ENCODE data around the gene GGT5. TPM values are rescaled to one million over a fixed set of nuclear protein-coding genes. Genes with fewer than 3 reads are reported as not detected.

The GGT5 gene
- polyA plus RNA-seq, 4 donors, result 0.67 to 31.2 (median 10.0) TPM

GRCh38 chr22:24177456-24177855 lies 67.4 kb downstream of the GGT5 start:
- WGBS, 3 donors, result 91 to 100% (median 99%) methylated on average over 8 to 10 of the region's 10 CpGs
- no peaks in the 10 kb centered on the region for H3K27me3 ChIP-seq (ENCODE audit: control insufficient read depth in 3 of 3, insufficient read depth in 3 of 3, low read length in 3 of 3)
- no peak overlapping the region for H3K4me3 ChIP-seq (ENCODE audit: low read depth in 1 of 3, low read length in 3 of 3)
- no peaks in the 10 kb centered on the region for H3K9me3 ChIP-seq (ENCODE audit: control insufficient read depth in 2 of 2, insufficient read depth in 1 of 2, low read depth in 1 of 2, low read length in 1 of 2)
- H3K27ac ChIP-seq (ENCODE audit: low read depth in 1 of 3, low read length in 2 of 3), result no peak overlapping the region
- H3K36me3 ChIP-seq (ENCODE audit: control insufficient read depth in 3 of 3, insufficient read depth in 2 of 3, low read depth in 1 of 3, low read length in 3 of 3), result peaks cover 12 to 73% (median 17%) of the 10 kb centered on the region in 3 donors
- DNase-seq (no peak), FAIRE-seq (no peak)
- H3K4me1 ChIP-seq (ENCODE audit: control insufficient read depth in 3 of 3, insufficient read depth in 2 of 3, low read depth in 1 of 3, low read length in 2 of 3), result peaks cover 0 to 15% (median 4%) of the 10 kb centered on the region in 3 donors

- H3K4me1 ChIP-seq (ENCODE audit: control insufficient read depth in 3 of 3, insufficient read depth in 2 of 3, low read depth in 1 of 3, low read length in 2 of 3), result peaks cover 0 to 13% (median 4%) of the 10 kb centered on the region in 3 donors
- 92 to 96% (median 94%) methylated on average over 5 of the region's 5 CpGs for WGBS, 3 donors
- H3K27me3 ChIP-seq (ENCODE audit: control insufficient read depth in 3 of 3, insufficient read depth in 3 of 3, low read length in 3 of 3), result no peaks in the 10 kb centered on the region
- FAIRE-seq (no peak), DNase-seq (no peak)
- H3K4me3 ChIP-seq (ENCODE audit: low read depth in 1 of 3, low read length in 3 of 3), result no peak overlapping the region
- no peak overlapping the region for H3K27ac ChIP-seq (ENCODE audit: low read depth in 1 of 3, low read length in 2 of 3)
- peaks cover 15 to 78% (median 18%) of the 10 kb centered on the region in 3 donors for H3K36me3 ChIP-seq (ENCODE audit: control insufficient read depth in 3 of 3, insufficient read depth in 2 of 3, low read depth in 1 of 3, low read length in 3 of 3)
- H3K9me3 ChIP-seq (ENCODE audit: control insufficient read depth in 2 of 2, insufficient read depth in 1 of 2, low read depth in 1 of 2, low read length in 1 of 2), result no peaks in the 10 kb centered on the region
Observed at GRCh38 chr22:24177045-24177444, 67.8 kb downstream of the GGT5 start.

DNA sequence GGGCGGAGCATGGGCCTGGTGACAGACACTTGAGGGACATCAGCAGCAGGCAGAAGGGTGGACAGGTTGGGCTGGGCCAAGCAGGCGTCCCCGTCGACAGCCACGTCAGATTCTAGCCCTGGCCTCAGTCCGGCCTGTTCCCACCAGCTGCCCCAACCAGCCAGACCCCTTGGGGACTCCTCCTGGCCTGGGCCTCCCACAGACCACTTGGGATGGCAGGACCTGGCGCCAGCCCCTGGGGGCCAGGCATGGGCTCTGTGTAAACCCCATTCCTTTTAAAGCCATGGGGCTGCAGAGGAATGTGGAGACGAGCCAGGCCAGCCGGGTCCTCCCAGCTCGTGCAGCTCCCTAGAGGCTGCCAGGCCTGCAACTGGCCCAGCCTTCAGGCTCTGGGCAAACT lies 68.3 kb downstream of the GGT5 start:
- Histone ChIP-seq H3K4me3 (ENCODE audit: low read depth in 1 of 3, low read length in 3 of 3) (no peak overlapping the region), H3K4me1 (ENCODE audit: control insufficient read depth in 3 of 3, insufficient read depth in 2 of 3, low read depth in 1 of 3, low read length in 2 of 3) (peaks cover 0 to 10% (median 3%) of the 10 kb centered on the region in 3 donors), H3K9me3 (ENCODE audit: control insufficient read depth in 2 of 2, insufficient read depth in 1 of 2, low read depth in 1 of 2, low read length in 1 of 2) (no peaks in the 10 kb centered on the region), H3K27ac (ENCODE audit: low read depth in 1 of 3, low read length in 2 of 3) (no peak overlapping the region), H3K36me3 (ENCODE audit: control insufficient read depth in 3 of 3, insufficient read depth in 2 of 3, low read depth in 1 of 3, low read length in 3 of 3) (peaks cover 15 to 82% (median 18%) of the 10 kb centered on the region in 3 donors), H3K27me3 (ENCODE audit: control insufficient read depth in 3 of 3, insufficient read depth in 3 of 3, low read length in 3 of 3) (no peaks in the 10 kb centered on the region)
- DNase-seq (no peak), FAIRE-seq (no peak)
- WGBS, 3 donors, result 88 to 95% (median 89%) methylated on average over 10 of the region's 10 CpGs

DNA sequence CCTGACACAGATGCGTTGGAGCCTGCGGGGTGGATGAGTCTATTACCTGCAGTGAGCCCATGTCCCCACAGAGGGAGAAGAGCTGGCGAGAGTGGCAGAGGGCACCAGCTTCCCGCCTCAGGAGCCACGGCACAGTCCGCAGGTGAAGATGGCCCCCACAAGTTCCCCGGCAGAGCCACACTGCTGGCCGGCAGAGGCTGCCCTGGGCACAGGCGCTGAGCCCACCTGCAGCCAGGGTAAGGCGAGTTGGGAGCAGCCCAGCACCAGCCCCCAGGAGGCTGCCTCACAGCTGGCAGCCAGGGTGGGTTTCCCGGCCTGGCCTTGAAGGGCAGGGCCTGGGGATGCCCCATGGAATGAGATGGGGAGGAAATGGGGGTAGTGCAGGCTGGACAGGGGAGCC lies 68.8 kb downstream of the GGT5 start:
- WGBS, 3 donors, result 91 to 94% (median 93%) methylated on average over 11 of the region's 11 CpGs
- Histone ChIP-seq H3K36me3 (ENCODE audit: control insufficient read depth in 3 of 3, insufficient read depth in 2 of 3, low read depth in 1 of 3, low read length in 3 of 3) (peaks cover 16 to 88% (median 18%) of the 10 kb centered on the region in 3 donors), H3K4me1 (ENCODE audit: control insufficient read depth in 3 of 3, insufficient read depth in 2 of 3, low read depth in 1 of 3, low read length in 2 of 3) (peaks cover 0 to 5% (median 0%) of the 10 kb centered on the region in 3 donors), H3K4me3 (ENCODE audit: low read depth in 1 of 3, low read length in 3 of 3) (no peak overlapping the region), H3K27ac (ENCODE audit: low read depth in 1 of 3, low read length in 2 of 3) (no peak overlapping the region), H3K27me3 (ENCODE audit: control insufficient read depth in 3 of 3, insufficient read depth in 3 of 3, low read length in 3 of 3) (no peaks in the 10 kb centered on the region), H3K9me3 (ENCODE audit: control insufficient read depth in 2 of 2, insufficient read depth in 1 of 2, low read depth in 1 of 2, low read length in 1 of 2) (no peaks in the 10 kb centered on the region)
- FAIRE-seq, result no peak
- DNase-seq, result no peak

DNA sequence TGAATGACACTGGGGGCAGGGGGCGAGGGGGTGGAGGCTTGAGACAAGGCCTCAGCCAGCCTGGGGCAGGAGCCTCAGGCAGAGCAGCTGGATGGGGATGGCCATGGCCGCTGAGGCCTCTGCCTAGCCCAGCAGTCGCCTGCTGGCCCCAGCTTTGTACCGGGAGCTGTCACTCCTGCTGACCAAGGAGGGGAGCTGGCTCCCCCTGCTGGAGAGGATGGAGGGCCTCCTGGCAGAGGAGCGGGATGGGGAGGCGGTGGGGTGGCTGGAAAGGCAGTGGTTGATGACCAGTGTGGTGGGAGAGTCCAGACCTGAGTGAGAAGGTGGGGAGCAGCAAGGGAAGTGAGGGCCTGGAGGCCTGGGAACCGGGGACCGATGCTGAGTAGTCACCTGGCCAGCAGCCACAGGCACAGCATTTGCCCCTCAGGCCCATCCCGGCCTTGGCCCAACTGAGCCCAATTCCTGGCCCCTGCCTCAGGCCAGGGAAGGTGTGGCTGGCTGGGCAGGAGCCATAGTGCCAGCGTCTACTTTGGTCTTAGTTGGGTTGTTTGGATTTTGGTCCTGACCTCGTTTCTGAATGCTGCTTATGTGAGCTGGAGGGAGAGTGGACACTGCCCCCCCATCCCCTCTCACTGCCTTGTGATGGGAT lies 69.6 kb downstream of the GGT5 start:
- peak; percentile 67 to 77 for DNase-seq
- H3K9me3 ChIP-seq (ENCODE audit: control insufficient read depth in 2 of 2, insufficient read depth in 1 of 2, low read depth in 1 of 2, low read length in 1 of 2), result no peaks in the 10 kb centered on the region
- FAIRE-seq, result no peak
- H3K27me3 ChIP-seq (ENCODE audit: control insufficient read depth in 3 of 3, insufficient read depth in 3 of 3, low read length in 3 of 3), result no peaks in the 10 kb centered on the region
- 51 to 58% (median 53%) methylated on average over 11 of the region's 11 CpGs for WGBS, 3 donors
- H3K4me3 ChIP-seq (ENCODE audit: low read depth in 1 of 3, low read length in 3 of 3), result no peak overlapping the region
- no peaks in the 10 kb centered on the region for H3K4me1 ChIP-seq (ENCODE audit: control insufficient read depth in 3 of 3, insufficient read depth in 2 of 3, low read depth in 1 of 3, low read length in 2 of 3)
- peaks cover 17 to 95% (median 18%) of the 10 kb centered on the region in 3 donors for H3K36me3 ChIP-seq (ENCODE audit: control insufficient read depth in 3 of 3, insufficient read depth in 2 of 3, low read depth in 1 of 3, low read length in 3 of 3)
- H3K27ac ChIP-seq (ENCODE audit: low read depth in 1 of 3, low read length in 2 of 3), result no peak overlapping the region

- peaks cover 17 to 94% (median 26%) of the 10 kb centered on the region in 3 donors for H3K36me3 ChIP-seq (ENCODE audit: control insufficient read depth in 3 of 3, insufficient read depth in 2 of 3, low read depth in 1 of 3, low read length in 3 of 3)
- no peak for FAIRE-seq
Observed at GRCh38 chr22:24171822-24172221, 73.1 kb downstream of the GGT5 start.

DNA sequence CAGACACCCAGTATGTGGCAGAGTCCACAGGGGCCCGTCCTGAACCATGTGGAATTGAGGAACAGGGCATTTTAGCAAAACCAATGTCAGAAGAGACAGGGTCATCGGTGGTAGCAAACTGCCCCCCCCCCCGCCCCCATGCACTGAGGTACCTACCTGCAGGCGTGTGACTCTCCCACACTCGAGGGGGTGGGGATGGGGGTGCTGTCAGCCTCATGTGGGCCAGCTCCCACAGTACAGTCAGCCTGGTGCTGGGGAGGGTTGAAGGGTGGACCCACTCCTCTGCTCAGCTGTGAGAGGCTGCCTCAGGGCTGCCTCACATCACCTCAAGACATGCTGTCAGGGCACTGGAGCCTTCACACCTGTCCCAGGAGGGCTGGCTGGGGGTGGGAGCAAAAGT lies 74.2 kb downstream of the GGT5 start:
- Histone ChIP-seq H3K4me1 (ENCODE audit: control insufficient read depth in 3 of 3, insufficient read depth in 2 of 3, low read depth in 1 of 3, low read length in 2 of 3) (no peaks in the 10 kb centered on the region), H3K4me3 (ENCODE audit: low read depth in 1 of 3, low read length in 3 of 3) (no peak overlapping the region), H3K36me3 (ENCODE audit: control insufficient read depth in 3 of 3, insufficient read depth in 2 of 3, low read depth in 1 of 3, low read length in 3 of 3) (peaks cover 17 to 94% (median 24%) of the 10 kb centered on the region in 3 donors), H3K27ac (ENCODE audit: low read depth in 1 of 3, low read length in 2 of 3) (no peak overlapping the region), H3K9me3 (ENCODE audit: control insufficient read depth in 2 of 2, insufficient read depth in 1 of 2, low read depth in 1 of 2, low read length in 1 of 2) (no peaks in the 10 kb centered on the region), H3K27me3 (ENCODE audit: control insufficient read depth in 3 of 3, insufficient read depth in 3 of 3, low read length in 3 of 3) (no peaks in the 10 kb centered on the region)
- no peak for FAIRE-seq
- DNase-seq, result no peak
- 88 to 98% (median 92%) methylated on average over 5 of the region's 5 CpGs for whole genome bisulfite sequencing, 3 donors

More at GRCh38 chr22:24171822-24172221, 73.1 kb downstream of the GGT5 start:
- H3K27ac ChIP-seq (ENCODE audit: low read depth in 1 of 3, low read length in 2 of 3), result no peak overlapping the region
- H3K9me3 ChIP-seq (ENCODE audit: control insufficient read depth in 2 of 2, insufficient read depth in 1 of 2, low read depth in 1 of 2, low read length in 1 of 2), result no peaks in the 10 kb centered on the region
- no peaks in the 10 kb centered on the region for H3K27me3 ChIP-seq (ENCODE audit: control insufficient read depth in 3 of 3, insufficient read depth in 3 of 3, low read length in 3 of 3)
- WGBS, 3 donors, result 93 to 94% (median 93%) methylated on average over 8 to 12 of the region's 12 CpGs
- H3K4me3 ChIP-seq (ENCODE audit: low read depth in 1 of 3, low read length in 3 of 3), result no peak overlapping the region
- H3K4me1 ChIP-seq (ENCODE audit: control insufficient read depth in 3 of 3, insufficient read depth in 2 of 3, low read depth in 1 of 3, low read length in 2 of 3), result no peaks in the 10 kb centered on the region
- no peak for DNase-seq

GRCh38 chr22:24170188-24170587 lies 74.7 kb downstream of the GGT5 start:
- 87 to 96% (median 91%) methylated on average over 12 of the region's 12 CpGs for WGBS, 3 donors
- H3K36me3 ChIP-seq (ENCODE audit: control insufficient read depth in 3 of 3, insufficient read depth in 2 of 3, low read depth in 1 of 3, low read length in 3 of 3), result peaks cover 17 to 94% (median 25%) of the 10 kb centered on the region in 3 donors
- no peaks in the 10 kb centered on the region for H3K27me3 ChIP-seq (ENCODE audit: control insufficient read depth in 3 of 3, insufficient read depth in 3 of 3, low read length in 3 of 3)

More at GRCh38 chr22:24170188-24170587, 74.7 kb downstream of the GGT5 start:
- no peak for DNase-seq
- Histone ChIP-seq H3K9me3 (ENCODE audit: control insufficient read depth in 2 of 2, insufficient read depth in 1 of 2, low read depth in 1 of 2, low read length in 1 of 2) (no peaks in the 10 kb centered on the region), H3K4me1 (ENCODE audit: control insufficient read depth in 3 of 3, insufficient read depth in 2 of 3, low read depth in 1 of 3, low read length in 2 of 3) (no peaks in the 10 kb centered on the region), H3K4me3 (ENCODE audit: low read depth in 1 of 3, low read length in 3 of 3) (no peak overlapping the region), H3K27ac (ENCODE audit: low read depth in 1 of 3, low read length in 2 of 3) (no peak overlapping the region)
- FAIRE-seq, result no peak

Data from small intestine (tissue), 7 donors.